ENCODE results near the gene HIRIP3.

HIRIP3 gene

GRCh38 chr16:29958756-29959155 is 36.7 kb downstream of the HIRIP3 start:
- DNase-seq, result no peak

- DNase-seq, result no peak
Measured at GRCh38 chr16:29951625-29952365, 43.6 kb downstream of the HIRIP3 start.

- no peak for DNase-seq
Measured at GRCh38 chr16:29950806-29951461, 44.5 kb downstream of the HIRIP3 start.

GRCh38 chr16:29947897-29948296 is 47.5 kb downstream of the HIRIP3 start:
- DNase-seq, result no peak

GRCh38 chr16:29943846-29944799 is 51.3 kb downstream of the HIRIP3 start:
- peak; percentile 32 to 57 for DNase-seq
